Measurements from ENCODE around the gene LBHD1.
"Not testable (repeated sequence)": the region's sequence is repeated elsewhere in the genome, so short reads cannot be mapped to it uniquely, and the experiment has no call there.

Gene LBHD1

DNA sequence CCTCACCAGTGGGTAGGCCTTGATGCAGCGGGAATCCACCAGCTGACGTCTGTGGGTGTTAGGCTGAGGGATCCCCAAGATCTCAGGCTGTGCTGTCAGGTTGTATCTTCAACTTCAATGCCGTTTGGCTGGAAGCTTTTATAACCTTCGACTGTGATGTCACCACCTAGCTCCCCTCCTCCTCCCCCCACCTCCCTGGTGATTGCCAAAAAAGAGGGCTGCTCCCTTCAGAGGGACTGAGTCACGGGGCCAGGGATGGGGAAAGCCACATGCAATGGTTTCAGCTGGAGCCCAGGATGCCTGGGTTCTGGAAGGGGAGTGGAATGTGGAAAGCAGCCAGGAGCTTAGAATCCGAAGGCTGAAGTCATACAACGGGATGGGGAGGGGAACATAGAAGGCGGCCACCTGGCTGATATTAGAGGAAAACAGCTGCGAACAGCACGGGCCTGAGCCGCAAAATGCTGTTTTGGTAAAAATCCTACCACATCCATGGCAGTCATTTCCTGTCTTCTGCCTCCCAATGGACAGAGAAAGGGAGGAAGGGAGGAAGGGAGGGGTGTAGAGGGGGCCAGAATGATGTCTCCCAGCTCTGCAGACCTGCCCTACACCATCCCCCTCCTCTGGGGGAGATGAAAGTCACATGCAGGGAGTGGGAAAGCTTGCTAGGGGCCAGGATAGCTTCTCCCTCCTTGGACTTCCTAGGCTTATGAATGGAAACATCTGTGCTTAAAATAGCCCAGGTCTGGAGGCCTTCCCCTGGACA, 17.5 kb upstream of the LBHD1 start, which contains the start of gene LRRN4CL:
TSS of gene LRRN4CL (minus strand) at position 110 of the 763 bp plus-strand sequence. CDS start 1,022 bp downstream, outside the sequence.
- DNase-seq, result no peak

- no peak for DNase-seq
Observed at GRCh38 chr11:62688491-62688890, 16.4 kb upstream of the LBHD1 start.

DNA sequence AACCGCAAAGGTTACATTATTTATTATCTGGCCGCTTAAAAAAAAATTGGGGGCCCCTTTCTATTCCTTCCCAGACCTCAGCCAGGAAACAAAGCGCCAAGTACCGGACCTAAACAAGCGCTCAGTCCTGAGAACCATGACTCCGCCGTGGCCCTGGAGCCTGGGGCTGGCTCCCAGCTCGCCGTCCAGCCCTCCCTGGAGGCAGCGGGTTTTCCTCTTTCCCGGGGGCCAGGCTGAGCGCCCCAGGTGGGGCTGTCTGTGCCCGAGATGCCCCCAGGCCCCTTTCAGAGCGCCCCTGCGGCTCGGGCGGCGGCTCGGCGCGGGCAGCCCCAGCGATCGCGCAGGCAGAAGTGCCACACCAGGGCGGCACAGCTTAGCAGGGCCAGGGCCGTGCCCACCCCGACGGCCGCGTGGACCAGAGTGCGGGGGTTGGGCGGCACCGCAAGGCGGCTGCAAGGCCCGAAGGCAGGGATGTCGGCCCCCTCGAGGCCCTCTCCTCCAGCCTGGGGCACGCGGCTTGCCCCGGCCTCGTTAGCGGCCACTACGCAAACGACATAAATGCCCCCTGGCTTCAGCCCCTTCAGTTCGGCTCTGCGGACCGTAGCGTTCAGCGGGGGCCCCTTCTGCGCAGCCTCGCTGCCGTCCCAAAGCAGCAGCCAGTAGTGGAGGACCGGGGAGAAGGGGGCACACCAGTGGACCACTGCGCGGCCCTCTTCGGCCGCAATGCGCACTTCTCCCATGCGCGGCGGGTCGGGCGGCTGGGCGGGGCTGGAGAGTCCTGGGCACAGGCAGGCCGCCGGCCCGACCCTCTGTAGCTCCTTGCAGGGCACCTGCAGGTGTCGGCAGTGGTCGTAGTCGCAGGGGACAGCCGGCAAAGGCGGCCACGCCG, 15.7 kb upstream of the LBHD1 start:
- no peak for DNase-seq

DNA sequence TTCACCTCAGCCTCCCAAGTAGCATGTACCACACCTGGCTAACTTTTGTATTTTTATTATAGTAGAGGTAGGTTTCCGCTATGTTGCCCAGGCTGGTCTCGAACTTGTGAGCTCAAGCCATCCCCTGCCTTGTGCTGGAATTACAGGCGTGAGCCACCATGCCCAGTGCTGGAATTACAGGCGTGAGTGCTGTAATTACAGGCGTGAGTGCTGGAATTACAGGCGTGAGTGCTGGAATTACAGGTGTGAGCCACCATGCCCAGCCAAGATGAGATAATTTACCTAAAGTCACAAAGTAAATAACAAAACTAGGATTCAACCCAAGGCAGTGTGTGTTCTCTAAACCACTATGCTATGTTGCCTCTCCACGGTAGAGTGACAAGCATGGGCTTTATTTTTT, 10.5 kb upstream of the LBHD1 start:
- DNase-seq, result no peak

DNA sequence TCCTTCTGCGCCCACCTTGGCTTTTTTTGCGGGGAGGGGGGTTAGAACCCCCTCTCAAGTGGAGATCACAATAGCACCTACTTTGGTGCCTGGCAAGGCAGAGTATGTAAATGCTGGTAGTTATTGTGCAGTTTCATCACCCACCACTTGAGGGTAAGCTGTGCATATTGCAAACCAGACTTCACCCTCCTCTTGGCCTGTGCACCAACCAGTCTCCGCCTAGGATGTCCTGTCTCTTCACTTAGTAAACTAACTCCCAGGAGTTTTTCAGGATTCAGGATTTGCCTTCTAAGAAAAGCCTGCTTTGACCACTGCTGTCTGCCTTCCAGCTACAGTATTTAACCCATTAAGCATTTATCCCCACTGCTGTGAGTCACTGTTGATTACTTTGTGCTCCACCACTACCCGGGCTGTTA, 8.8 kb upstream of the LBHD1 start:
- DNase-seq, result peak; percentile 47

DNA sequence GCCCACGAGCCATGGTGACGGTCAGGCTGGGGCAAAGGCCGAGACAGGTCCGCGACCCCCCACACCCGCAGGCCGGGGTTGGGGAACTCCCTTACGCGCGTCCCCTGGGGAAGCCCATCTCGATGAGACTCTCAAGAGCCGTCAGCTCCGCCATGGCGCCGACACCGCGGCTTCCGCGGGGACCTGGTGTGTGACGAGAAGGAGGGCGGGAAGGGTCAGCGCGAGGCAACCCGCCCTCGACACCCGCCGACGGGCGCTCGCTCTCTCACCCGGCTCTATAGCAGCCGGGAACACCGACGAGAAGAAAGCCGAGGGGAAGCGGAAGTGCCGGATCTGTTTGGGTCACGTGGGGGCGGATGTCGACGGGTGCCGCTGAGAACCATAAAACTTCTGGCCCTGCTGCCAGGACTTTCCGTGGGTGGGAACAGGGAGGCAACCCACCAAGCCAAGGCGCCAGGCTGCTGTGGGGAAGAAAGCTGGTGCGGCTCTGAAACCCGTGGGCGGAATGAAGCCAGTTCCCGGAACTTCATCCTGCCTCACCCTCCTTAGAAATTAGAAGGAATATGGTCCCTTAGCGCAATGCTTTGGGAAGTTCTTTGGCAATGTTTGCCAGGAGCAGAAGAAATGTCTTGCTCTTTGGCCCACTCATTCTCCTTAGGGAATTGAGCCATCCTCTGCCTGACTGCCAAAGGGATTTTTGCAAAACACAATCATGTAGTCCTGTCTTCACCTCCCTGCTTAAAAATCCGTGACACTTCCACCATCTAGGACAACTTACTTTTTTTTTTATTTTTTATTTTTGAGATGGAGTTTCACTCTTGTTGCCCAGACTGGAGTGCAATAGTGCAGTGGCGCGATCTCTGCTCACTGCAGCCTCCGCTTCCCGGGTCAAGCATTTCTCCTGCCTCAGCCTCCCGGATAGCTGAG, 7.0 kb upstream of the LBHD1 start, which contains the start of gene UBXN1:
TSS of gene UBXN1 (minus strand) at position 304 of the 927 bp plus-strand sequence. CDS start at position 154, 150 bp downstream.
- peak; percentile 85 for DNase-seq

DNA sequence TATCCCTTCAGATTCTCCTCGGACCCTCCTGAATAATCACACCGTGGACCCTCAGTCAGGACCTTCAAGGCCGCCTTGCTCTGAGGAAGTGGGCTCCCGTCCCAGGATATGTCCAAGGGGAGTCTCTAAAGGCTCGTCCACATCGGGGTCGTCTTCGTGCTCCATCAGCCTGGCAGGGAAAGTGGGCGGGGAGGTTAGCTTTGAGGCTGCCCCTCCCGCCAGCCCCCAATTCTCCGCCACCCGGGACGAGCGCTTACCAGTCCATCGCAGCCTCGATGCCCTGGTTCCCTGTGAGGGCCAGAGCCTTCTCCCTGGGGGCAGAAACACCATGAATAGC, 6.3 kb upstream of the LBHD1 start:
- DNase-seq, result no peak

GRCh38 chr11:62677714-62678113, 5.6 kb upstream of the LBHD1 start:
- DNase-seq, result no peak

GRCh38 chr11:62677156-62677555, 5.1 kb upstream of the LBHD1 start:
- no peak for DNase-seq

DNA sequence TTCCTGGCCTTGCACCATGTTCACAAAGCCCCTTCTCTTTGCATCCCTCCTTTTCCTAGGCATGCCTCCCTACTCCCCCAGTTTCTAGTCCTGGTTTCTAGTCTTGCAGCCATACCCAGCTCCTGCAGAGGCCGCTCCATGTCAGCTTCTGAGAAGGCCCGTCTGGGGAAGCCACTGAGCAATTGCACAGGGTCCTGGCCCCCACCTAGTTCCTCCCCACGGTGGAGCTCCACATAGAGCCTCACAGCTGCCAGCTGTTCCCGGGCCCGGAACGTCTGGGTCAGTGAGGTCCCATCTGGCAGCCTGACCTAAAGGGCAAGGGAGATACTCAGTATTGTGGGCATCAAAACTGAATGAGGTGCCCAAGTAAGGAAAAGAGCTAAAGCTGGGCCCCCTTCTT, 4.6 kb upstream of the LBHD1 start:
- no peak for DNase-seq

- DNase-seq, result not testable (repeated sequence)
Observed at GRCh38 chr11:62675415-62675814, 3.3 kb upstream of the LBHD1 start.

DNA sequence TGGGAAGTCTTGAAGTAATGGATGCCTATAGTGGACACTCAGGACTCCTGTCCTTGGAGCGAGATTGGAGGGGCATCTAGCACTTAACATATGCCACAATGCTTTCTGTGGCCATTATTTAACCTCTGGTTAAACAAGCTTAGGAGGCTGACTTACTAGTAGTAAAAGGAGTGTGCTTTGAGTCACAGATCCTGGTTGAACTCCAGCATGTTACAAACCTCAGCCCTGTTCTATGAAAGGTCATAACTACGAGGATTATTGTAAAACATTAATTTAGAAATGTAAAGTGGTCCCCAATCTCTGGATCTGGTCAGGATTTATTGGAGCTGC, 1.1 kb upstream of the LBHD1 start:
- no peak for DNase-seq

GRCh38 chr11:62671236-62671607, 845 bp downstream of the LBHD1 start:
- no peak for DNase-seq

DNA sequence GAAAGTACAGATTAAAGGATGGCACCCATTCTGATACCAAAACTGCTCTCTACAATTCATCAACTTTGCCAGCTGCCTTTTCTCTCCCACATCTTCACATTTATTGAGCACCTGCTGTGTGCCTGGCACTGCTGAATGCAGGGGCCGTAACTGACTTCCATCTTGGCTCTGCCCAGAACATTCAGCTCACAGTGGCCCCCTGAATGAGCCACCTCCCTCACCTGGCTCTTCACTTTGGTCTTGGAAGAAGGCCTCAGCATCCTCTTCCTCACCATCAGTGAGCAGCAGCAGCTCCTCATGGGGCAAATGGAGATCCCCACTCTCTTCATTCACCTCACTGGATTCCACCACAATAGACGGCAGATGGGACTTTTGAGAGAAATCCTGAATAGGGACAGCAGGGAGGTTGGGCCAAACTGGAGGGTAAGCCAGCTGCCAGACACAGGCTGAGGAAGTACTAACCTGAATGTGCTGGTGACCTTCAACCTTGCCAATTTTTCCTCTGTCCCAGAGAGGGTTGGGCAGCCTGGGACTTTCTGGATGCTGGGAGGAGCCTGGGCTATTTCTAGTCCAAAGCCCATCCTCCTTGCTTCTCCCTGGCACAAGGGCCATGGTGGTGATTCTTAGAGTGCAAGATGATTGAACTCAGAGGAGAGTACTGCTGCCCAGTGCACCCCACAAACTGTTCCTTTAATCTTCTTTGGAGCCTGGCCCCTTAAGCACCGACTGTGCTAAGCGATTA, 2.5 kb downstream of the LBHD1 start:
- DNase-seq, result no peak

- no peak for DNase-seq
Observed at GRCh38 chr11:62667460-62667859, 4.6 kb downstream of the LBHD1 start.

DNA sequence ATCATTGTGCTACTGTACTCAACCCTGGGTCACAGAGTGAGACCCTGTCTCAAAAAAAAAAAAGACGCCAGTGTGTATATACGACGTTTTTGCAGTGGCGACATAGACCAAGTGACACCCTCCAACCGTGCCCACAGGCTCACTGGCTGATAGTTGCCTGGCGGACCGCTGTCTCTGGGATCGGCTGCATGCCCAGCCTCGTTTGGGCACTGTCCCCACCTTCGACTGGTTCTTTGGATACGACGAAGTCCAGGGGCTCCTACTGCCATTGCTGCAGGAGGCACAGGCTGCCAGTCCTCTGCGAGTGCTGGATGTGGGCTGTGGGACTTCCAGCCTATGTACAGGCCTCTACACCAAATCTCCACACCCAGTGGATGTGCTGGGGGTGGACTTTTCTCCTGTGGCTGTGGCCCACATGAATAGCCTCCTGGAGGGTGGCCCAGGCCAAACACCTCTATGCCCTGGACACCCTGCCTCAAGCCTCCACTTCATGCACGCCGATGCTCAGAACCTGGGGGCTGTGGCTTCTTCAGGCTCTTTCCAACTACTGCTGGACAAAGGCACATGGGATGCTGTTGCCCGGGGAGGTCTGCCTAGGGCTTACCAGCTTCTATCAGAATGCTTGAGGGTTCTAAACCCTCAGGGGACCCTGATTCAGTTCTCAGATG, 5.7 kb downstream of the LBHD1 start:
- no peak for DNase-seq

GRCh38 chr11:62665599-62666258, 6.3 kb downstream of the LBHD1 start:
- peak; percentile 74 for DNase-seq

GRCh38 chr11:62665075-62665598, 6.9 kb downstream of the LBHD1 start, which contains the start of the genes C11orf98 and CSKMT:
Gene C11orf98, minus strand, starts transcription at chr11:62665210. Its CDS starts 41 bp downstream, at chr11:62665169.
Gene CSKMT, plus strand, starts transcription at chr11:62665312. Its CDS starts 568 bp downstream, at chr11:62665880.
- peak; percentile 96 for DNase-seq

DNA sequence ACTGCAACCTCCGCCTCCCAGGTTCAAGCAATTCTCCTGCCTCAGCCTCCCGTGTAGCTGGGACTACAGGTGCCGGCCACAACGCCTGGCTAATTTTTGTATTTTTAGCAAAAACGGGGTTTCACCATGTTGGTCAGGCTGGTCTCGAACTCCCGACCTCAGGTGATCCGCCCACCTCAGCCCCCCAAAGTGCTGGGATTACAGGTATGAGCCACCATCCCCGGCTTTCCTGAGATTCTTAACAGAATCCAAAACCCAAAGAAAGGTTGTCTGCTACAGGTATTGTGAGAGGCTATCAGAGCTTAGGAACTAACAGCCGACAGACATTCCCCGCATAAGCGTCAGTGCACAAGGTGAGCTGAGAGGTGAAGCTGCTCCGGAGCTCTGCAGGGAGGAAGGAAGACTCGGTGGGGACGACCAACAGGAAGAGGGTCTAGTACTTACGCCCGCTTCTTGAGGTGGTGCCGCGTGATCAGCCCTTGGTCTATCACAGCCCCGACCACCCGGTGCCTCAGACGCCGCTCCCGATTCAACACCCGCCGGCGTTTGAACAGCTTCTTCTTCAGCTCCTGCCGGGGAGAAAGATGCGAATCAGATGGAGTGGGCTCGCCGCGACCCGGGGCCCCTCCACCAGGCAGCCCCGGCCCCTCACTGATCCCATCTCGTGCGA, 7.5 kb downstream of the LBHD1 start:
- DNase-seq, result peak; percentile 48

Measured in CD4-positive, alpha-beta T cell treated with Interleukin-4 for 4 hours (primary cell).